HG02623 (cell line): ENCODE measurements around the gene NOS3.
"Not testable (repeated sequence)": the region's sequence is repeated elsewhere in the genome, so short reads cannot be mapped to it uniquely, and the experiment has no call there.

Experiments used
- ATAC-seq: cut with Tn5 transposase; IDR thresholded peaks from one replicate; pipeline ENCODE4 v1.9.1; 2021; ENCODE audit warnings: moderate library complexity; ENCODE audit not compliant: unreplicated experiment

NOS3 gene

DNA sequence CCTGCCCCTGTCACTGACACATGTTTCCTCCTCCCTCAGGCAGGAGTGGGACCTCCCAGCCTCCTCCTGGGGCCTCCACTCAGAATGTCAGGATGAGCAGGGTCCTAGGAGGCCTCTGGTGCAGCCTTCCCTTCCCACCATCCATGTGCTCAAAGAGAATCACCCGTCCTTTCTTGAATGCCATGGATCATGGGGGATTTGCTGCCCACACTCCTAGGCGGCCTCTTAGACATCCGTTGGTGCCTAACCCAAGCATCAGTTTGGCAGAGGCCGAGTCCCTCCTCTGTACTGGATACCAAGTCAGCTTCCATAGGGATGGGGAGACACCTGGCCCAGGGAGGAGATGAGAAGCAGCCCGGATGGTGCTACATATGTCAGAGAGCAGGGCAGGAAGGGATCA is 7.0 kb downstream of the NOS3 start:
- ATAC-seq, result no peak

DNA sequence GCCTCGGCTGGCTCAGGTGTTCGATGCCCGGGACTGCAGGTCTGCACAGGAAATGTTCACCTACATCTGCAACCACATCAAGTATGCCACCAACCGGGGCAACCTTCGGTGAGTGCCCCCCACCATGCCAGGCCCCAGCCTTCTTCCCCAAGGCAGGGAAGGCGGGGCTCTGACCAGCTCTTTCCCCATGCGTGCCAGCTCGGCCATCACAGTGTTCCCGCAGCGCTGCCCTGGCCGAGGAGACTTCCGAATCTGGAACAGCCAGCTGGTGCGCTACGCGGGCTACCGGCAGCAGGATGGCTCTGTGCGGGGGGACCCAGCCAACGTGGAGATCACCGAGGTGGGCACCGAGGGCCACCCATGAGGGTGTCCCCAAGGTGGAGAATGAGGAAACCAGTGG is 7.5 kb downstream of the NOS3 start:
- no peak for ATAC-seq

DNA sequence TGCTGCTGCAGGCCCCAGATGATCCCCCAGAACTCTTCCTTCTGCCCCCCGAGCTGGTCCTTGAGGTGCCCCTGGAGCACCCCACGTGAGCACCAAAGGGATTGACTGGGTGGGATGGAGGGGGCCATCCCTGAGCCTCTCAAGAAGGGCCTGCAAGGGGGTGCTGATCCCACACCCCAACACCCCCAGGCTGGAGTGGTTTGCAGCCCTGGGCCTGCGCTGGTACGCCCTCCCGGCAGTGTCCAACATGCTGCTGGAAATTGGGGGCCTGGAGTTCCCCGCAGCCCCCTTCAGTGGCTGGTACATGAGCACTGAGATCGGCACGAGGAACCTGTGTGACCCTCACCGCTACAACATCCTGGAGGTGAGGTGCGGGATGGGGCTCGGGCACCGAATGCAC is 8.2 kb downstream of the NOS3 start:
- ATAC-seq, result no peak

DNA sequence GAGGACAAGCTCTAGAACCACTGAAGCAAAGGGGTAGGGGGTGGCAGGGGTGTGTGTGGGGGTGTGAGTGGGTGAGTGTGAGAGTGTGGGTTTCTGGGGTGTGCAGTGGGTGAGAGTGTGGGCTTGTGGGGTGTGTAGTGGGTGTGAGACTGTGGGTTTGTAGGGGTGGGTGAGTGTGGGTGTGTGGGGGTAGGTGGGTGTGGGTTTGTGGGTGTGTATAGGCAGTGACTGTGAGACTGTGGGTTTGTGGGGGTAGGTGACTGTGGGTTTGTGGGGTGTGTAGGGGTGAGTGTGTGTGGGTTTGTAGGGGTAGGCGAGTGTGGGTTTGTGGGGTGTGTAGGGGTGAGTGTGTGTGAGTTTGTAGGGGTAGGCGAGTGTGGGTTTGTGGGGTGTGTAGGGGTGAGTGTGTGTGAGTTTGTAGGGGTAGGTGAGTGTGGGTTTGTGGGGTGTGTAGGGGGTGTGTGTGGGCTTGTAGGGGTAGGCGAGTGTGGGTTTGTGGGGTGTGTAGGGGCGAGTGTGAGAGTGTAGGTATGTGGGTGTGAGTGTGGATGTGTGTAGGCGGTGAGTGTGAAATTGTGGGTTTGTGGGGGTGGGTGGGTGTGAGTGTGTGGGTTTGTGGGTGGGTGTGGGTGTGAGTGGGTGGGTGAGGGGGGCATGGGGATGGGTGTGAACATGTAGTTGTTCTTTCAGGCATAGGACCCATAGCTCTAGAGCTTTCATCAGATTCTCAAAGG is 8.8 kb downstream of the NOS3 start:
- ATAC-seq, result no peak

DNA sequence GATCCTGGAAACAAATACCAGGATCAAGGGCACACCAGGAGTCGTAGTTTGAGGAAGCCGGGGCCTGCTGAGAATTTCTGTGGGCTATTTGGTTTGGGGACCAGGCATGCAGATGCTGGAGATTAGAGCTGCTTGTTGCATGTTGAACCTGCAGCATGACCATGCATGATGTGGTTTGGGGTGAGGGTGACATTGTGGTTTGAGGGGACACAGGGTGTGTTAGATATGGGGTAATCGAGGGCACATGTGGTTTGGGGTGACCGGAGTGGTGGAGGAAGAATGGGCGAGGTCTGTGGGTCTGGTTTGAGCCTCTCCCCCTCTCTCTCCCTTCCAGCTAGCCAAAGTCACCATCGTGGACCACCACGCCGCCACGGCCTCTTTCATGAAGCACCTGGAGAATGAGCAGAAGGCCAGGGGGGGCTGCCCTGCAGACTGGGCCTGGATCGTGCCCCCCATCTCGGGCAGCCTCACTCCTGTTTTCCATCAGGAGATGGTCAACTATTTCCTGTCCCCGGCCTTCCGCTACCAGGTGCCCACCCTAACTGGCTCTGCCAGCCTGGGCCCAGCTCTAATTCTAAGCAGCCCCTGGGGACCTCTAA is 10.2 kb downstream of the NOS3 start:
- ATAC-seq, result no peak

DNA sequence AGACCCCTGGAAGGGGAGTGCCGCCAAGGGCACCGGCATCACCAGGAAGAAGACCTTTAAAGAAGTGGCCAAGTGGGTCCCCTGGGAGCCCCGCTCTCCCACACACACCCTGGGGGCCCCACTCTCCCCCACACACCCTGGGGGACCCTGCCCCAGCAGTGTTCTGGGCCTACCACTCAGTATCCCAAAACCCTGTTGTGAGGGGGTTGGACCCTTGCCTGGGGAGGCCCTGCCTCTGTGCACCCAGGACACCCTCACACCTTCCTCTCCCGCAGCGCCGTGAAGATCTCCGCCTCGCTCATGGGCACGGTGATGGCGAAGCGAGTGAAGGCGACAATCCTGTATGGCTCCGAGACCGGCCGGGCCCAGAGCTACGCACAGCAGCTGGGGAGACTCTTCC is 10.7 kb downstream of the NOS3 start:
- ATAC-seq, result no peak

DNA sequence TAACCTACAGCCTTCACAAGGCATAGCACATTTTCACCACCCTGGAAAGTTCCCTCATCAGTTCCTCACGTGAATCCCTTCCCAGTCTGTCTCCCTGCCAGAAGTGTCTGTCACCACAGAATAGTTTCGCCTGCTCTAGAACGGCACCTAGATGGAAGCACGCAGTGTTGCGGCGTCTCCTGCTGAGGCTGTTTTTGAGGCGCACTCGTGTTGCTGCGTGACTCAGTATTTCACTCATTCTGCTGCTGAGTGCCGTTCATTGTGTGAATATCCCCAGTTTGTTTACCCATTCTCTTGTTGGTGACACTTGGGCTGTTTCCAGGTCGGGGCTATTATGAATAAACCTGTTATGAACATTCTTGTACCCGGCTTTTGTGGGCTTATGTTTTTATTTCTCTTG is 12.8 kb downstream of the NOS3 start:
- no peak for ATAC-seq

DNA sequence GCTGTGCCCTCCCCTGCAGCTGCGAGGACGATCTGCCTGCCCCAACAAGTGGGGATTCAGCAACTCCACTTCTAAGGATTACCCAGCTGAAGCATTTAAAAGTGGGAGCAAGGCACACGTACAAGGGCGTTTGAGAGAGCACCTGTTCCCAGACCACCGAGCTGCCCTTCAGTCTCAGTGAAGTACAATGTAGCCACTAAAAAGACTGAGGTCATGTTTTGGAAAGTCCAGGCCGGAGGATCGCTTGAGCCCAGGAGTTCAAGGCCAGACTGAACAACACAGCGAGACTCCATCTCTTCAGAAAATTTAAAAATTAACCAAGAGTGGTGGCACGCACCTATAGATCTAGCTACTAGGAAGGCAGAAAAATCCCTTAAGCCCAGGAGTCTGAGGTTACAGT is 14.7 kb downstream of the NOS3 start:
- no peak for ATAC-seq

DNA sequence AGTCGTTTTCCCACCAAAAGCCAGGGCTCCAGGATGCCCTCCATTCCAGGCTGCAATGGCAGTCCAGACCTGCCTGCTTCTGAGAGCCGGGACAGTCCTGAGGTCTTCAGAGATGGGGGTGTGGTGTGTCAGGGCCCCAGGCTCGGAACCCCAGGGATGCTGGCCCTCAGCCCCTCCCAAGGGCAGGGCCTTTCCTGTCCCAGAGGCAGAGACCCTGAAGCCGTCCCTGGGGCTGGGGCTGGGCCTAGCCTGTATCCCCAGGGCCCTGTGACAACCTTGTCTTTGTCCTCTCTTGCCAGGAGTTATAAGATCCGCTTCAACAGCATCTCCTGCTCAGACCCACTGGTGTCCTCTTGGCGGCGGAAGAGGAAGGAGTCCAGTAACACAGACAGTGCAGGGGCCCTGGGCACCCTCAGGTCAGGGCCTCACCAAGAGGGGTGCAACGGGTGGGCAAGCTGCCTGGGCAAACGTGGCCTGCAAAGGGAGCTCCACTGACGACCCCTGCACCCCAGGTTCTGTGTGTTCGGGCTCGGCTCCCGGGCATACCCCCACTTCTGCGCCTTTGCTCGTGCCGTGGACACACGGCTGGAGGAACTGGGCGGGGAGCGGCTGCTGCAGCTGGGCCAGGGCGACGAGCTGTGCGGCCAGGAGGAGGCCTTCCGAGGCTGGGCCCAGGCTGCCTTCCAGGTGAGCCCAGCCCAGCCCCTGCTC is 15.9 kb downstream of the NOS3 start:
- ATAC-seq, result no peak

DNA sequence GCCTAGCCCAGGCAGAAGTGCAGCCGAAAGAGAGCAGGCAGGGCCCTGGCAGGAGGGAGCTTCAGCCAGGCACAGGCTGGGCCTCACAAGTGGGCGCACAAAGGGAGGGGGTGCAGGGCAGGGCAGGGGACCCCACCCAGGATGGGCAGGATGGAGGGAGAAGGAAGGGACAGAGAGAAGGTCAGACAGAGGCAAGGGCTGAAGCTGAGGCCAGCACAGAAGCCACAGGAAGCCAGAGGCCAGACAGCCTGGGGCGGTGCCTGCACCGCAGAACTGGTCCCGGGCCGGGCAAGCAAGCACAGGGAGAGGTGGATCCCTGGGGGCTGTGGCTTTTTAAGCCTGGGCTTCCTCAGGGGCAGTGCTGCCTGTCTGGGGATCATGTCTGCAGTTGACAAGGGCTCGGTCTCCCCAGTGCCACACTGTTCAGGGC is 16.7 kb downstream of the NOS3 start:
- ATAC-seq, result no peak

DNA sequence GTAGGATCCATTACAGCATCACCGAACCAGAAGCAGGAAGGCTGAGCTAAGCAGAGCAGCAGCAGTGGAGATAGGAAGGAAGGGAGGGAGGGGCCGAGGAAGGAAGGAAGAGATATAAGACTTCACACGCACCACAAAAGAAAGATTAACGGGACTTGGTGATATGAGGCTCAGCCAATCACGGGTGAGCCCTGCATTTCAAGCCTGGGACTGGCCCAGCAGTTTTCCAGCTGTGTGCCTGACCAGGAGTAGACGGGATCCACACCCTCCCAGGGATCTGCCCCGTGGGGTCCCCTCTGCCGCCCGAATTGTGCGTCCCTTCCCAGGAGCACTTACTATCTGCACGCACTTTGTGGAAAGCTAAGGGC is 17.3 kb downstream of the NOS3 start:
- no peak for ATAC-seq

DNA sequence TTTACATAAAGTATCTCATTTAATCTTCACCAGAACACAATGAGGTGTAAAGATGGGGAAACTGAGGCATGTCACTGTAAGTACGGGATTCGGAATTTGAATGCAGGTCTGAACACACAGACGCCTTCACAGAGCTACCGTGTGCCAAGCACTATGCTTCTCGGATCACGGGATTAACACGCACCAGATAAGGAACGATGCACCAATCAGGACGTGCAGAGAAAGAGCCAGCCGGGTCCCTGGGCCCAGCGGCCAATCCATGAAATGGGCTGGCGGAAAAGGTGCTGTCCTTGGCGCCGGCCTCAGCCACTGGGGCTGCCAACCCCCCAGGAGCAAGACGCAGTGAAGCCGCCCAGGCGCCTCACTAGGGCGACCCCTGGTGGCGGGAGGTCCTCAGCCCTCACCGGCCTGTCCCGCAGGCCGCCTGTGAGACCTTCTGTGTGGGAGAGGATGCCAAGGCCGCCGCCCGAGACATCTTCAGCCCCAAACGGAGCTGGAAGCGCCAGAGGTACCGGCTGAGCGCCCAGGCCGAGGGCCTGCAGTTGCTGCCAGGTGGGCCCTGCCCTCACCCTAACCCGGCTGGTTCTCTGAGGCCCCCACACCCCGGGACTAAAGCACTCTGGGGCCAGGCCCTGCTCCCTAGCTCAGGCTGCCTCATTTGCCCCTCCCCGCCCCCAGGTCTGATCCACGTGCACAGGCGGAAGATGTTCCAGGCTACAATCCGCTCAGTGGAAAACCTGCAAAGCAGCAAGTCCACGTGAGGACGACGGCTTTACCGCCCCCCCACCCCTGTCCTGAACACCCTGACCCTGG is 17.9 kb downstream of the NOS3 start:
- ATAC-seq, result peak; percentile 72

DNA sequence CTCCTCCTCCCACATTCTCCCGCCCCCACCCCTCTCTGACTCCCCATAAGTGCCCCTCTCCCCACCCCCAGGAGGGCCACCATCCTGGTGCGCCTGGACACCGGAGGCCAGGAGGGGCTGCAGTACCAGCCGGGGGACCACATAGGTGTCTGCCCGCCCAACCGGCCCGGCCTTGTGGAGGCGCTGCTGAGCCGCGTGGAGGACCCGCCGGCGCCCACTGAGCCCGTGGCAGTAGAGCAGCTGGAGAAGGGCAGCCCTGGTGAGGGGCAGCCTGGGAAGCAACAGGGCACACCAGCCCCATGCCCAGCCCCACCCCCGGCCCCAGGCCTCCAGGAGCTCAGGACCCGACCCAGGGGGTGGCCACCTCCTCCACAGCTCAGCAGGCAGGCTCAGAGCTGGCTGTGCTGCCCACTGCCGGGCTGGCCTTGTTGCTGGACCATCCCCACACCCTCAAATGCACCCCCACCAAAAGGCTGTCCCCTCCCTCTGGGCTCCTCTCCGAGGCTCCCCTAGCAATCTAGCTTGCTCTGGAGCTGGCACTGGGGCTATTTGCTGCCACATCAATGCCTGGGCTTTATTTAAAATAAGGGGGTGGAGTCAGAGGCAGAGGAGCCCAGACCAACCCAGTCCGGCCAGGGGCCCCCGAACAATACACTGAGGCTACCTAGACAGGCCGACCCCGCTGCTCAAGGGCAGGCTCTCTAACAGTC is 18.7 kb downstream of the NOS3 start:
- ATAC-seq, result no peak

DNA sequence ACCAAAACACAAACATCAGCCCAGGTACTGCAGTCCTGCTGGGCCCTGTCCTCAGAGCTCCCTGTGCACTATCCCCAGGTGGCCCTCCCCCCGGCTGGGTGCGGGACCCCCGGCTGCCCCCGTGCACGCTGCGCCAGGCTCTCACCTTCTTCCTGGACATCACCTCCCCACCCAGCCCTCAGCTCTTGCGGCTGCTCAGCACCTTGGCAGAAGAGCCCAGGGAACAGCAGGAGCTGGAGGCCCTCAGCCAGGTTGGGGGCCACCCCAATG is 19.2 kb downstream of the NOS3 start:
- ATAC-seq, result no peak

DNA sequence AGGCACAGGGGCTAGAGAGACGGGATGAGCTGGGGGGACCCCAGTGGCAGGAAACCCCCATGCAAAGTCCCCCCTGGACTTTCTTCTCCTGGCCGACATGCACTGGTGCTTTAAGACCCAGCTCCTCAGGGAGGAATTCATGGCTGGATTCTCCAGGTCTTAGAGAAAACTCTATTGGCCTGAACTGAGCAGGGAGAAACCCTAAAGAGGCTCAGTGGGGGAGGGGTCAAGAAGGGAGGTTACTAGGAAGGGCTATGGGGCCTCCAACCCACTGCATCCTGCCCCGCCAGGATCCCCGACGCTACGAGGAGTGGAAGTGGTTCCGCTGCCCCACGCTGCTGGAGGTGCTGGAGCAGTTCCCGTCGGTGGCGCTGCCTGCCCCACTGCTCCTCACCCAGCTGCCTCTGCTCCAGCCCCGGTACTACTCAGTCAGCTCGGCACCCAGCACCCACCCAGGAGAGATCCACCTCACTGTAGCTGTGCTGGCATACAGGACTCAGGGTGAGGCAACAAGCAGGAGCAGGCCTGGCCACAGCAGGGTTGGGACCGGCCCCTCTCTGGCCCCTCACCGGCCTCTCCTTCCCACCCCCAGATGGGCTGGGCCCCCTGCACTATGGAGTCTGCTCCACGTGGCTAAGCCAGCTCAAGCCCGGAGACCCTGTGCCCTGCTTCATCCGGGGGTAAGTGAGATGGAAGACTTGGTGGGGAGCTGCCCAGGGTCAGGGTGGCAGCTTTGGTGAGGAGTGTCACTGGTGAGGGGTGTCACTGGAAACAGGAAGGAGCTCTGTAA is 19.7 kb downstream of the NOS3 start:
- no peak for ATAC-seq

DNA sequence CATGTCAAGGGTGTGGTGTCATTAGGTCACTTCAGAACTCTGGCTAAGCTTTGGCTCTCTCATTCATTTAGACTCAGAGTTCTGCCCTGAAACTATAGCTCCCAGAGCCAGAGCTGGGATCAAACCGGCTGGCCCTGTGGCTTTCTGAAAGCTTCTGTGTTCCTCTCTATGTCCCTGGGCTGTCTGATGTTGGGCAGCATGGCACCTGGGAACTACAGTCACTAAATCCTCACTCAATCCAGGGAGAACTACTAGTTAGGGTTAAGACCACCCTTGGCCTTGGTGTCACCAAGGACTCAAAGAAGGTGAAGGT is 20.2 kb downstream of the NOS3 start:
- ATAC-seq, result no peak

DNA sequence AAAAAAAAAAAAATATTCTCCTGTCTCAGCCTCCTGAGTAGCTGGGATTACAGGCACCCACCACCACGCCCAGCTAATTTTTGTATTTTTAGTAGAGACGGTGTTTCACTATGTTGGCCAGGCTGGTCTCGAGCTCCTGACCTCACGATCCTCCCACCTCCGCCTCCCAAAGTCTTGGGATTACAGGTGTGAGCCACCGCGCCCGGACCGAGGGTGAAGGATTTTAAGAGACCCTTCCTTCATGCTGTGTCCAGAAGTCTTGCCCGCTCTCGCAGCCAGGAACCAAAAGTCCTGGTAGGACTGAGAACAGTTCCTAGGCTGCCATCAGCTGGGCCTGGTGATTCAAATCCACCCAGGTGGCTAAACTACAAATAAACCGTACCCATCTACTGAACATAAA is 20.8 kb downstream of the NOS3 start:
- not testable (repeated sequence) for ATAC-seq

DNA sequence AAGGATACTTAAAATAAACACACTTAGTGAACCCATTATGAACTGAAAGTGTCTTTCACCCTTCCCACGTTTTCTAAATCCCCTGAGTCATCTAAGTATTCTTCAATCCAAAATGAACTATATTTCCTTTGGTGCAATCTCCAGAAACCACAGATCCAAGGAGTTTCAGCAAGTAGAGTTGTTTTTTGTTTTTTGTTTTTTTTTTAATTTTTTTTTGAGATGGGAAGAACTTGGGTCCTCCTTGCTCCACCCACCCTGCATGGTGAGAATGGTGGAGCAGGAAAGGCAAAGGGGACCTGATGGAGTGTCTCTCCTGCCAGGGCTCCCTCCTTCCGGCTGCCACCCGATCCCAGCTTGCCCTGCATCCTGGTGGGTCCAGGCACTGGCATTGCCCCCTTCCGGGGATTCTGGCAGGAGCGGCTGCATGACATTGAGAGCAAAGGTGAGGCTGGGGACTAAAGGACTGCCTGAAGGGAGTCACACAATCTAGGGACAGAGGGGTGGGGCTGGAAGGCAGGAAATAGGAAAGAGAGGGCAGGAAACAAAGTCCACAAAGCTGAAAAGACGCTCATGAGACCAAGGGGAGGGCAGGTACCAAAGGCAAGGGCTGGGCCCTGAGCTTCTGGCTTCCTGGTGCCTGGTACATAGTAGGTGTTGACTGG is 21.3 kb downstream of the NOS3 start:
- ATAC-seq, result no peak

DNA sequence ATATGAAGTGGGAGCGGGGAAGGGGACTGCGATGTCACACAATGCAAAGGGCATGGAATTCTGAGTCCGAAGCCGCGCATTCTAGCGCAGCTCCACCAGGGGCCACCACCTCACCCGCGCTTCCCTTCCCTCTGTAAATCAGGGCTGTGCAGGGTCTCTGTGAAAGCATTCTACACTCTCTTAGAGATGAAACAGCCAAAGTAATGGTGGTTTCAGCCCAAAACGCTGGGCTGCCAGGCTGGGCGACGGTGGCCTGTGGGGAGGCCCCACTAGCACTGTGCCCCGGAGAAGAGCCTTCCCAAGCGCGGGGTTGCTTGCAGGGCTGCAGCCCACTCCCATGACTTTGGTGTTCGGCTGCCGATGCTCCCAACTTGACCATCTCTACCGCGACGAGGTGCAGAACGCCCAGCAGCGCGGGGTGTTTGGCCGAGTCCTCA is 22.1 kb downstream of the NOS3 start:
- no peak for ATAC-seq

DNA sequence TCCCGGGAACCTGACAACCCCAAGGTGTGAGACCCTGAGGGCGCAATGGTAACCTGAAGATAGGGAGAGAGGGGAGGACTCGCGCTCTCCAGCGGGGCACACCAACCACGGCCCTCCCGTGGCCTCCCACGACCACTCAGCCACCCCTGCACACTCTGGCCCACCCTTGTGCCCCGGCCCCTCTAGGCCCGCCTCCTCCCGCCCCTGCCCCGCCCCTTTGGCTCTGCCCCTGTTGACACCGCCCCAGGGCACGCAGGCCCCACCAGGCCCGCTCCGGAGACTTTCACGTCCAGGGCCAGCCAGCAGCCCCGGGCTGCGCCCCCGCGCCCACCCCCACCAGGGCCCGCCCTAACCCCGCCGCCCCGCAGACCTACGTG is 22.5 kb downstream of the NOS3 start:
- ATAC-seq, result no peak
